ENCODE data around the gene TXNDC2. TPM values are rescaled to one million over a fixed set of nuclear protein-coding genes. Genes with fewer than 3 reads are reported as not detected.

TXNDC2 gene
- total and polyA plus RNA-seq, 2 donors (not counting 1 experiment from before 2014, with no cell fraction given), result 0.15 TPM; not detected in 1

- Histone ChIP-seq H3K9ac (ENCODE audit: insufficient read depth, low read length) (no peak overlapping the region), H3K36me3 (ENCODE audit: control insufficient read depth, insufficient read depth, low read length) (no peaks in the 10 kb centered on the region), H3K27me3 (ENCODE audit: control insufficient read depth, insufficient read depth, low read length) (no peaks in the 10 kb centered on the region), H3K4me3 (replicated peaks in 1 of 4; ENCODE audit: control extremely low read depth in 1 of 4, insufficient read depth in 1 of 4, low read depth in 3 of 4, low read length in 4 of 4) (no peak overlapping the region), H3K79me2 (ENCODE audit: control insufficient read depth, insufficient read depth, low read length) (no peaks in the 10 kb centered on the region), H4K20me1 (ENCODE audit: control insufficient read depth, extremely low read depth, insufficient read depth, low read length) (no peaks in the 10 kb centered on the region), H3K27ac (ENCODE audit: insufficient read depth, low read length) (no peak overlapping the region), H3K4me1 (ENCODE audit: control insufficient read depth, extremely low read depth, insufficient read depth, low read length) (no peaks in the 10 kb centered on the region), H3K4me2 (ENCODE audit: extremely low read depth, insufficient read depth, low read length) (no peak overlapping the region), H3K9me3 (ENCODE audit: control insufficient read depth, insufficient read depth, low read depth, low read length) (no peaks in the 10 kb centered on the region), H2AFZ (ENCODE audit: low read length) (no peak overlapping the region)
- no peak for DNase-seq (ENCODE audit: low read depth in 2 of 2)
- no peak for TF ChIP-seq EZH2 (IDR thresholded peaks at IDR 0.05; ENCODE audit: low read length, missing control alignments)
- TF ChIP-seq, protein P1, sequence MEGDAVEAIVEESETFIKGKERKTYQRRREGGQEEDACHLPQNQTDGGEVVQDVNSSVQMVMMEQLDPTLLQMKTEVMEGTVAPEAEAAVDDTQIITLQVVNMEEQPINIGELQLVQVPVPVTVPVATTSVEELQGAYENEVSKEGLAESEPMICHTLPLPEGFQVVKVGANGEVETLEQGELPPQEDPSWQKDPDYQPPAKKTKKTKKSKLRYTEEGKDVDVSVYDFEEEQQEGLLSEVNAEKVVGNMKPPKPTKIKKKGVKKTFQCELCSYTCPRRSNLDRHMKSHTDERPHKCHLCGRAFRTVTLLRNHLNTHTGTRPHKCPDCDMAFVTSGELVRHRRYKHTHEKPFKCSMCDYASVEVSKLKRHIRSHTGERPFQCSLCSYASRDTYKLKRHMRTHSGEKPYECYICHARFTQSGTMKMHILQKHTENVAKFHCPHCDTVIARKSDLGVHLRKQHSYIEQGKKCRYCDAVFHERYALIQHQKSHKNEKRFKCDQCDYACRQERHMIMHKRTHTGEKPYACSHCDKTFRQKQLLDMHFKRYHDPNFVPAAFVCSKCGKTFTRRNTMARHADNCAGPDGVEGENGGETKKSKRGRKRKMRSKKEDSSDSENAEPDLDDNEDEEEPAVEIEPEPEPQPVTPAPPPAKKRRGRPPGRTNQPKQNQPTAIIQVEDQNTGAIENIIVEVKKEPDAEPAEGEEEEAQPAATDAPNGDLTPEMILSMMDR (conservative IDR thresholded peaks at IDR 0.05 in 1 of 2, IDR thresholded peaks at IDR 0.05 in 1 of 2; ENCODE audit: low read depth in 1 of 2, low read length in 2 of 2), result no peak
Measured at GRCh38 chr18:9849407-9850283, 36.1 kb upstream of the TXNDC2 start.

DNA sequence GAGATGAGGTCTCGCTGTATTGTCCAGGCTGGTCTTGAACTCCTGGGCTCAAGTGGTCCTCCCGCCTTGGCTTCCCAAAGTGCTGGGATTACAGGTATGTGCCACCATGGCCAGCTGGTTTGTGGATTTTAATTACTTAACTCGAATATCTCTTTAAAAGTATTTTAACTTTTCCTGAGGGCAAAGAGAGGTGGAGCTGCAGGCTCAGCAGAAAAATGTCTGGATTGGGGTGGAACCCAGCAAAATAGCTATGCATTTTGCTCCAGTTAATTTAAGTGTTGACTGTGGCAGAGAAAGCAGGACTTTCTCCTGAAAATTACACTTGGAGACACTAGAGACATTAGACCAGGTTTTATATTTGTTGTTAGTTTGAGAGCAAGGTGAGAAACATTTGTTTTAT lies 35.5 kb upstream of the TXNDC2 start:
- no peak overlapping the region for H3K9ac ChIP-seq (ENCODE audit: insufficient read depth, low read length)

DNA sequence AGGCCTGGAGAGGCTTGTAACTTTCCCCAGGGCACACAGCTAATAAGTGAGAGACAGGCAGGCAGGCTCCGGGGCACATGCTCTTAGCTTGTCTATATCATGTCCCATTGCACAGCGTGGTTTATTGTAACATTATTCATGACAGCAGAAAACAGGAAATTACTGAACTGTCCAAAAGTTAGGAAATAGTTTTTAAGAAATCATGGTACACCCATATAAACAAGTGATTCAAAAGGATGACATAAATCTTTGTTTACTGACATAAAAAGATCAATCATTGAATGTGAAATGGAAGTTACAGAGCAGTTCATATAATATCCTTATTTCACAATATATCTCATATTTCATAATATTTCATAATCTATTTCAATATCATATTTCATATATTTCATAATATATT lies 34.3 kb upstream of the TXNDC2 start:
- Histone ChIP-seq H3K27me3 (ENCODE audit: control insufficient read depth, insufficient read depth, low read length) (no peaks in the 10 kb centered on the region), H4K20me1 (ENCODE audit: control insufficient read depth, extremely low read depth, insufficient read depth, low read length) (no peaks in the 10 kb centered on the region), H3K9ac (ENCODE audit: insufficient read depth, low read length) (no peak overlapping the region), H3K27ac (ENCODE audit: insufficient read depth, low read length) (no peak overlapping the region), H3K36me3 (ENCODE audit: control insufficient read depth, insufficient read depth, low read length) (no peaks in the 10 kb centered on the region), H3K4me2 (ENCODE audit: extremely low read depth, insufficient read depth, low read length) (no peak overlapping the region), H3K4me3 (replicated peaks in 1 of 4; ENCODE audit: control extremely low read depth in 1 of 4, insufficient read depth in 1 of 4, low read depth in 3 of 4, low read length in 4 of 4) (no peak overlapping the region), H2AFZ (ENCODE audit: low read length) (no peak overlapping the region), H3K79me2 (ENCODE audit: control insufficient read depth, insufficient read depth, low read length) (no peaks in the 10 kb centered on the region), H3K4me1 (ENCODE audit: control insufficient read depth, extremely low read depth, insufficient read depth, low read length) (no peaks in the 10 kb centered on the region), H3K9me3 (ENCODE audit: control insufficient read depth, insufficient read depth, low read depth, low read length) (no peaks in the 10 kb centered on the region)
- TF ChIP-seq, protein P1 (conservative IDR thresholded peaks at IDR 0.05 in 1 of 2, IDR thresholded peaks at IDR 0.05 in 1 of 2; ENCODE audit: low read depth in 1 of 2, low read length in 2 of 2), result no peak
- no peak for TF ChIP-seq EZH2 (IDR thresholded peaks at IDR 0.05; ENCODE audit: low read length, missing control alignments)
- DNase-seq (ENCODE audit: low read depth in 2 of 2), result peak in 1 of 2 donors; percentile 73

More for the DNA sequence above, 35.5 kb upstream of the TXNDC2 start:
- H3K79me2 ChIP-seq (ENCODE audit: control insufficient read depth, insufficient read depth, low read length), result no peaks in the 10 kb centered on the region
- H3K4me2 ChIP-seq (ENCODE audit: extremely low read depth, insufficient read depth, low read length), result no peak overlapping the region
- H3K4me1 ChIP-seq (ENCODE audit: control insufficient read depth, extremely low read depth, insufficient read depth, low read length), result no peaks in the 10 kb centered on the region
- no peak for TF ChIP-seq EZH2 (IDR thresholded peaks at IDR 0.05; ENCODE audit: low read length, missing control alignments)
- TF ChIP-seq, protein P1 (conservative IDR thresholded peaks at IDR 0.05 in 1 of 2, IDR thresholded peaks at IDR 0.05 in 1 of 2; ENCODE audit: low read depth in 1 of 2, low read length in 2 of 2), result no peak
- no peaks in the 10 kb centered on the region for H3K36me3 ChIP-seq (ENCODE audit: control insufficient read depth, insufficient read depth, low read length)
- no peak overlapping the region for H2AFZ ChIP-seq (ENCODE audit: low read length)
- H3K27me3 ChIP-seq (ENCODE audit: control insufficient read depth, insufficient read depth, low read length), result no peaks in the 10 kb centered on the region
- DNase-seq (ENCODE audit: low read depth in 2 of 2), result no peak
- no peak overlapping the region for H3K4me3 ChIP-seq (replicated peaks in 1 of 4; ENCODE audit: control extremely low read depth in 1 of 4, insufficient read depth in 1 of 4, low read depth in 3 of 4, low read length in 4 of 4)
- H3K27ac ChIP-seq (ENCODE audit: insufficient read depth, low read length), result no peak overlapping the region
- H4K20me1 ChIP-seq (ENCODE audit: control insufficient read depth, extremely low read depth, insufficient read depth, low read length), result no peaks in the 10 kb centered on the region
- H3K9me3 ChIP-seq (ENCODE audit: control insufficient read depth, insufficient read depth, low read depth, low read length), result no peaks in the 10 kb centered on the region
